Lower lobe of right lung (tissue), 2 donors: Measurements from ENCODE around the gene LGALS1. TPM values are rescaled to one million over a fixed set of nuclear protein-coding genes. Genes with fewer than 3 reads are reported as not detected.
"Not testable (repeated sequence)": the region's sequence is repeated elsewhere in the genome, so short reads cannot be mapped to it uniquely, and the experiment has no call there.

Source experiments
- ATAC-seq, 2 donors: fragments of 200-7000 bp; cut with Tn5 transposase; one replicate each; pipeline ENCODE4 v1.9.1; 2020 to 2022; ENCODE audit warnings: mild to moderate bottlenecking in 2 of 2, moderate library complexity in 2 of 2
- DNase-seq: peaks from one replicate; pipeline ENCODE4 v3.0.0-alpha.2; 2020
- H3K27ac ChIP-seq: fragments of 200-600 bp; one replicate; pipeline ENCODE4 v1.8.0; 2022
- H3K27me3 ChIP-seq: fragments of 200-600 bp; one replicate; pipeline ENCODE4 v1.8.0; 2022; ENCODE audit warnings: low read depth
- H3K36me3 ChIP-seq: fragments of 200-600 bp; one replicate; pipeline ENCODE4 v1.8.0; 2022; ENCODE audit warnings: mild to moderate bottlenecking
- H3K4me1 ChIP-seq: fragments of 200-600 bp; one replicate; pipeline ENCODE4 v1.8.0; 2022
- H3K4me3 ChIP-seq: fragments of 200-600 bp; one replicate; pipeline ENCODE4 v1.8.0; 2022; ENCODE audit warnings: mild to moderate bottlenecking
- H3K9me3 ChIP-seq: fragments of 200-600 bp; one replicate; pipeline ENCODE4 v1.8.0; 2022
- intact Hi-C: fragments of 100-400 bp; cut with DNase I; formaldehyde crosslinking; loops from one replicate; pipeline ENCODE4 v1.11.0; 2022
- total RNA-seq: library from RNA; stranded (reverse); fragmentation: NEBNext Ultra II Directional; extraction: Animal tissue kit (Norgen Biotek cat#: 25700); gene quantifications from one replicate; pipeline ENCODE4 v1.2.1, GENCODE V29; 2021
- TF ChIP-seq, protein P1 (sequence below): fragments of 200-600 bp; IDR thresholded peaks from one replicate; pipeline ENCODE4 v1.8.0; 2022; ENCODE audit warnings: antibody characterized with exemption, mild to moderate bottlenecking
- donor health status: DM: no; HTN: yes; CAD: no; lungs with severe emphysema.

LGALS1 gene
- total RNA-seq, 1 donor from 2014 or later, result 425 TPM

DNA sequence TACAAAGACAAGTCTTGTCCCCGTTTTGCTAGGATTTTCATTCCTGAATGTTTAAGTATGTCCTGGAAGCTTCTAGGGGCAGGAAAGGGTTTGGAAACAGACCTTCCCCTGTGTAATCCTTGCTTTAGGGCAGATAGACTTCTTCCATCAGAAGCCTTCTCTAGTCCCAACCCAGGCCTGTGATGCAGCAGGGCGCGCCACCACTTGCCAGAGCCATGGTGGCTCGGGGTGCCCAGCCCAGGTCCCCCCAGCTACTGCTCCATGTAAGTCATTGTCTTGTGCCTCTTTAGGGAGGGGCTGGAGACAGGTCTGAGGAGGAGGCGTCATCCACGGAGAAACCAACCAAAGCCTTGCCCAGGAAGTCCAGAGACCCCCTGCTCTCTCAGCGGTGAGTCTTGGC lies 15.0 kb downstream of the LGALS1 start:
- Histone ChIP-seq H3K27ac (no peak overlapping the region), H3K9me3 (no peaks in the 10 kb centered on the region), H3K4me1 (peaks cover 18% of the 10 kb centered on the region), H3K27me3 (no peaks in the 10 kb centered on the region), H3K36me3 (peaks cover 66% of the 10 kb centered on the region), H3K4me3 (no peak overlapping the region)
- ATAC-seq, result no peak
- intact Hi-C loops, result no loop called here
- TF ChIP-seq, protein P1, sequence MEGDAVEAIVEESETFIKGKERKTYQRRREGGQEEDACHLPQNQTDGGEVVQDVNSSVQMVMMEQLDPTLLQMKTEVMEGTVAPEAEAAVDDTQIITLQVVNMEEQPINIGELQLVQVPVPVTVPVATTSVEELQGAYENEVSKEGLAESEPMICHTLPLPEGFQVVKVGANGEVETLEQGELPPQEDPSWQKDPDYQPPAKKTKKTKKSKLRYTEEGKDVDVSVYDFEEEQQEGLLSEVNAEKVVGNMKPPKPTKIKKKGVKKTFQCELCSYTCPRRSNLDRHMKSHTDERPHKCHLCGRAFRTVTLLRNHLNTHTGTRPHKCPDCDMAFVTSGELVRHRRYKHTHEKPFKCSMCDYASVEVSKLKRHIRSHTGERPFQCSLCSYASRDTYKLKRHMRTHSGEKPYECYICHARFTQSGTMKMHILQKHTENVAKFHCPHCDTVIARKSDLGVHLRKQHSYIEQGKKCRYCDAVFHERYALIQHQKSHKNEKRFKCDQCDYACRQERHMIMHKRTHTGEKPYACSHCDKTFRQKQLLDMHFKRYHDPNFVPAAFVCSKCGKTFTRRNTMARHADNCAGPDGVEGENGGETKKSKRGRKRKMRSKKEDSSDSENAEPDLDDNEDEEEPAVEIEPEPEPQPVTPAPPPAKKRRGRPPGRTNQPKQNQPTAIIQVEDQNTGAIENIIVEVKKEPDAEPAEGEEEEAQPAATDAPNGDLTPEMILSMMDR, result no peak
- no peak for DNase-seq

- no peak for ATAC-seq
Measured at GRCh38 chr22:37690901-37691504, 15.6 kb downstream of the LGALS1 start.

DNA sequence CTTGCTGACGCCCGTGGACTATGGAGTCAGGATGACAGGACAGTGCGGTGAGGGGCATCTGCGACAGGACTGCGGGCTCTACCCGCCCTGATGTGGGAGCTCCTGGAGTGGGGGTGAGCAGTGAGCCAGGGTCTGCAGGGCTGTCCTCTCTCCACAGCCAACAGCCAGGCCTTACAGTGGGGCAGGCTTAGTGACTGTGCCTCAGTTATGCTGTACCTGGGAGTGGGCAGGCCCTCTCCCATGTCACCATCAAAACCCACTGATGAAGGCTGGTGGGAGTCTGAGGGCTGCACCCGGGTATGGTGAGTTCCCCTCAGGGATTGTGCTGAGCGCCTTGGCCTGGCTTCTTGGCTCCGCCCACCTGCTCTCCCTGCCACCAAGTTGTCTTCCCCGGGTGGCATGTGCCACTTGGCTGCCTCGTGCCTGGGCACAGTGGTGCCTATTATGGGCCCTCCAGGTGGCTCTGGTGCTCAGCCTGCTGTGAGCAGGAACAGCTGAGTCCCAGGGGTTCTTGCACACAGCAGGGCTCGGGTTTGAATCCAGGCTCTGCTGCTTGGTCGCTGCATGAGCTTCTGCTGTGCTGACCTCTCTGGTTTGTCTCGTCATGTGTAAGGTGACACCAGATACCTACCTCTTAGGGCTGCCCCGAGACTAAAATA lies 17.3 kb downstream of the LGALS1 start:
- DNase-seq (no peak), ATAC-seq (no peak)
- intact Hi-C loops, result no loop called here
- Histone ChIP-seq H3K4me1 (peaks cover 15% of the 10 kb centered on the region), H3K27me3 (no peaks in the 10 kb centered on the region), H3K4me3 (no peak overlapping the region), H3K9me3 (no peaks in the 10 kb centered on the region), H3K36me3 (peaks cover 66% of the 10 kb centered on the region), H3K27ac (no peak overlapping the region)
- TF ChIP-seq, protein P1, result no peak

More at GRCh38 chr22:37690901-37691504, 15.6 kb downstream of the LGALS1 start:
- H3K27ac ChIP-seq, result no peak overlapping the region
- DNase-seq, result no peak
- peaks cover 15% of the 10 kb centered on the region for H3K4me1 ChIP-seq
- intact Hi-C loops, result no loop called here
- no peaks in the 10 kb centered on the region for H3K9me3 ChIP-seq
- no peak overlapping the region for H3K4me3 ChIP-seq
- no peaks in the 10 kb centered on the region for H3K27me3 ChIP-seq
- peaks cover 66% of the 10 kb centered on the region for H3K36me3 ChIP-seq
- TF ChIP-seq, protein P1, result no peak

DNA sequence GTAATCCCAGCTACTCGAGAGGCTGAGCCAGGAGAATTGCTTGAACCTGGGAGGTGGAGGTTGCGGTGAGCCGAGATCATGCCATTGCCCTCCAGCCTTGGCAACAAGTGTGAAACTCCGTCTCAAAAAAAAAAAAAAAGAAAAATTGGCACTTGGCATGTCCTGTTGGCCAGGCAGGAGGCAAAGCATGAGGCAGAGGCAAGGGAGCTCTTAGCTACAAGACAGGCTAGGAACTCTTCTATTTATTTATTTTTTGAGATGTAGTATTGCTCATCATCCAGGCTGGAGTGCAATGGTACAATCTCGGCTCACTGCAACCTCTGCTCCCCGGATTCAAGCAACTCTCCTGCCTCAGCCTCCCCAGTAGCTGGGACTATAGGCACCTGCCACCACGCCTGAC lies 18.7 kb downstream of the LGALS1 start:
- DNase-seq, H3K27ac ChIP-seq, H3K9me3 ChIP-seq, ATAC-seq, H3K27me3 ChIP-seq, H3K4me3 ChIP-seq, intact Hi-C loops: not testable (repeated sequence)
- peaks cover 54% of the 10 kb centered on the region for H3K36me3 ChIP-seq
- H3K4me1 ChIP-seq, result peaks cover 12% of the 10 kb centered on the region

- H3K27me3 ChIP-seq, DNase-seq, ATAC-seq, H3K27ac ChIP-seq, H3K9me3 ChIP-seq, intact Hi-C loops: not testable (repeated sequence)
- Histone ChIP-seq H3K36me3 (peaks cover 34% of the 10 kb centered on the region), H3K4me3 (peak overlapping the region; percentile 30), H3K4me1 (peaks cover 12% of the 10 kb centered on the region)
Measured at GRCh38 chr22:37696260-37696656, 20.8 kb downstream of the LGALS1 start.

- ATAC-seq (peak; percentile 97 to 99), DNase-seq (peak; percentile 97)
- peaks cover 28% of the 10 kb centered on the region for H3K36me3 ChIP-seq
- H3K27ac ChIP-seq, result no peak within 1 kb of the TSS
- H3K4me1 ChIP-seq, result peaks cover 16% of the 10 kb centered on the region
- intact Hi-C loops, result no loop called here
- no peaks in the 10 kb centered on the region for H3K27me3 ChIP-seq
- peak within 1 kb of the TSS; percentile 30 for H3K4me3 ChIP-seq
- H3K9me3 ChIP-seq, result no peaks in the 10 kb centered on the region
- TF ChIP-seq, protein P1, result peak; percentile 50
Measured at GRCh38 chr22:37696657-37697537, 21.5 kb downstream of the LGALS1 start, which contains the start of gene TRIOBP. Gene TRIOBP, plus strand, starts transcription at chr22:37697048. Its CDS starts 4,318 bp downstream, at chr22:37701366.
